Measurements from ENCODE around the gene ZNF581. TPM values are rescaled to one million over a fixed set of nuclear protein-coding genes. Genes with fewer than 3 reads are reported as not detected.
A peak's percentile ranks its signal among the peaks of the same experiment; 100 is the strongest.

The ZNF581 gene
- polyA plus RNA-seq, 10 donors, result 17.3 to 29.8 (median 24.3) TPM

DNA sequence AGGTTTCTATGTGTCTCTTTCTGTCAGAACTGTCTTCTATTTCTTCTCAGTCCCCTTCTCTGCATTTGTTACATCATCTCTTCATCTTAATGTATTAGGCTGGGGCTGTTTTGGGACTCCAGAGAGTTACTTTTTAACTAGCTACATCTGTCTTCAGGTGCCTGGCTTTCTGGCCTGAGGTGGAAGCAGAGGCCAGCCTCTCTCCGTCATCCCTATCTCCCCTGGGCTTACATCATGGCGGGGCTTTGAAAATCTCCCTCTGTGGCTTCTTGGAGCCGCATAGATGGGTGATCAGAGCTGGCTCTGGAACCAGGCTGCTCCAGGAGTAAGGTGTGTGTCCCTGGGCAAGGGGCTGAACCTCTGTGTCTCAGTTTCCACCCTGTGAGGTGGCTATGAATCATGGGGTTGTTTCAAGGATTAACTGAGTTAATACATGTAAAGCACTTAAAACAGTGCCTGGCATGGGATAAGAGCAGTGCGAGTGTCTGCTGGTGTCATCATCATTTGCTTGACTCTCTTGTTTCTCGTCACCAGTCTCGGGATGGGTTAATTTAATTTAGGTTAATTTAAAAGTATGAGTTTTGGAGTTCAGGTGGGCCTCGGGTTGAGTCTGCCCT is 33.5 kb downstream of the ZNF581 start:
- DNase-seq, result no peak

DNA sequence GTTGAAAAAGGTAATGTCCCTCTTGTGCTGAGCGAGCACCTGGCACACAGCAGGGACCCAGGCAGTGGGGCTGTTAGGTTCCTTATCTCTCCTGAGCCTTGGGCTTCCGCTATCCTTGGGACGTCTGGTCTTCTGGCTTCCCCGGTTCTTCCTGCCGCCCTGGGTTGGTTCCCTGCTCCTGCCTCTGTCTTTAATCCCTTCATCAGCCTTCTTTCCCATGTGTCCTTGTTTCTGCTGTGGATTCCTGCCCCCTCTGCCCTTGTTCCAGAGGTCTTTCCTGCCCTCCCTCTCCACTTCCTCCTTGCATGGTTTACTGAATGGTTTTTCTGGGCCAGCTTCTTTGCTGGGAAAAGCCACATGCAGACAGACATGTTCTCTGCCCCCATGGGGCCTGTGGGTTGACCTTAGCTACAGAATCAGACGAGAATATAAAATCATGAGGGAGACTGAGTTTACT is 34.2 kb downstream of the ZNF581 start:
- DNase-seq, result no peak

DNA sequence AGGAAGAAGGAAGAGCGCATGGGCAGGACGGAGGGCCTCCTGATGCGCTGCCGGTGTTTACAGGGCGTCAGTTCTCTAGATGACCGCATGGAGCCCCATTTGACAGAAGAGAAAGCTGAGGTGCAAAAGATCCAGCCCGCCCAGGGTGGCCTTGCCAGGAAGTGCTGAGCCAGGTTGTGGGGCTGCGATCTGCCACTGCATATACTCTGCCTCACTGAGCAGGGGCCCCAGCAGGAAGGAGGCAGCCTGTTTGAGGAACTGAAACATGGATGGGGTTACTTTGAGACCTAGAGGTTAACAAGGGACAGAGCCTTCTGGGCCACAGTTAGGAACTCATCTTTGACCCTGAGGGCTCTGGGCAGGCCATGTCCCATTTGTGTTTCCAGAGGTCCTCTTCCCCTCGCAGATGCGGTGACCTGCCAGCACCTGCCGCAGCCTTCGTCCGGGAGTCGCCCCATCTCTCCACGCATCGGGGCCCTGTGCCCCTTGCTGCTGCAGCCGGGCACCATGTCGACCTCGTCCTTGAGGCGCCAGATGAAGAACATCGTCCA is 34.7 kb downstream of the ZNF581 start:
- DNase-seq, result peak in 2 of 3 donors; percentile 26 to 49

DNA sequence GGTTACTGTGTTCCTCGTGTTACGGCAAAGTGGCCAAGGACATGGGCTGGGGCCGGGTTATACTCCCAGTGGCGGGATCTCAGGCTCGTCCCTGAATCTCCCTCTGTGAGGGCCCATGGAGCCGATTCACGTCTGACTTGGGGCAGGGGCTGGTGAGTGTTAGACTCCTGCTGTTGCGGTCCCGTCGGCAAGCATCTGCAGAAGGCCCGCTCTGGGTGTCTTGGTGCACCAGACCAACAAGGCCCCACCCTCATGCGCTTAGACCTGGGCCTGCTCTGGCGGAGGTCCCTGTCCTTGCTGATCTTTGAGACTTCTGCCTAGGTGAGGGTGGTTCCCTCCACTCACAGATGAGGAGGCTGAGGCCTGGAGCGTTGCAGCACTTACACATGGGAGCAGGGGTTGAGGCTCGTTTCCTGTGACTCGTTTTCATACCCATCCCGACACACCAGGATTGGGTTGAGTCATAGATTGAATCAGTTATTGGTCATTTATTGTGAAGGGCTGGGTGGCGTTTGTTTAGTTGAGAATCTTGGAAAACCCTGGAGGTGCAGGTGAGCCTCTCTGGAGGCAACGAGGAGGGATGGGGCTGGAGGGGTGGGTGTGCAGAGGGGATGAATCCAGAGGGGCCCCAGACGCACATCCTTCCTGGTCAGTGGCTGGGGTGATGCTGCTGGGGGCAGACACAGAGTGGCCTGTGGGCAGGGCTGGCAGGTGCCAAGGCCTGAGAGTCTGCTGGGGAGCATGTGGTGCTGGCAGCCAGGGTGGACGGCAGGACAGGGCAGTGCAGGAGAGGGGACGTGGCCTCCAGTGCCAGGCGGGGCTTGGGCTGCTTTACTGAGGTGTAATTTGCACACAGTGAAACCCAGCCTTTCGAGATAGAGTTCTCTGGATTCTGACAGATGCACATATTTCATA is 36.2 kb downstream of the ZNF581 start:
- DNase-seq, result no peak

DNA sequence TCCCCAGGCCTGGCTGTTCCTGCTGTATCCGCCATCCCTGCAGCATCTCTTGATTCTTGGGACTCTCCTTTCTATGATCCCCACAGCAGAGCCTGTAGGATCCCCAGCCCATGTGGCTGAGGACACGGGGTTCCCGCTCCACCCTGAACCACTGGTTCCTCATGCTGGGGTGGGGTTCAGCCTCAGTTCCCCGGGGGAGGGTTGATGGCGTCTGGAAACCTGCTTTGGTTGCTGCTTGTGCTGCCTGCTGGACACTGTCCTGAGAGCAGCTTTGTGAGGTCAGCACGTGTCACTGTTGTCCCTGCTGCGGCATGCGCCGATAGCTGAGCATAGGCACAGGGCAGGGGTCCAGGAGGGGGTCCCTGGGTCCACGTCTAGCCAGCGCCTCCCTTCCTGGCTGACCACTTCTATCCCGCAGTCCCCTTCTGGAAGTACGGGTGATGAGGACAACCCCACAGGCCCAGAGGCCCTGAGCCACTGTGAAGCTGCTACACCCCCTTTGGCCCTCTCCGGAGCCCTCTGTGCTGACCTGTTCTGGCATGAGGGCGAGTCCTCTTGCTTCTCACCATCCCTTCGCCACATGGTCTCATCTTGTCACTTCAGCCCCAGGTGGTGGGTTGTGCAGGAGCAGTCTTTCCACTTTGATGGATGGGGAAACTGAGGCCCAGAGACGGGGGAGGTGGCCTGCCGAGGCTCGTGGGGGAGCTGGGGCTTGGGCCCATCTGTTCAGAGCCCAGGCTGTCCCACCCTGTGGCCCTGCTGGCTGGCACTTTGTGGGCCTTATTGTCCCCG is 37.1 kb downstream of the ZNF581 start:
- DNase-seq, result no peak

DNA sequence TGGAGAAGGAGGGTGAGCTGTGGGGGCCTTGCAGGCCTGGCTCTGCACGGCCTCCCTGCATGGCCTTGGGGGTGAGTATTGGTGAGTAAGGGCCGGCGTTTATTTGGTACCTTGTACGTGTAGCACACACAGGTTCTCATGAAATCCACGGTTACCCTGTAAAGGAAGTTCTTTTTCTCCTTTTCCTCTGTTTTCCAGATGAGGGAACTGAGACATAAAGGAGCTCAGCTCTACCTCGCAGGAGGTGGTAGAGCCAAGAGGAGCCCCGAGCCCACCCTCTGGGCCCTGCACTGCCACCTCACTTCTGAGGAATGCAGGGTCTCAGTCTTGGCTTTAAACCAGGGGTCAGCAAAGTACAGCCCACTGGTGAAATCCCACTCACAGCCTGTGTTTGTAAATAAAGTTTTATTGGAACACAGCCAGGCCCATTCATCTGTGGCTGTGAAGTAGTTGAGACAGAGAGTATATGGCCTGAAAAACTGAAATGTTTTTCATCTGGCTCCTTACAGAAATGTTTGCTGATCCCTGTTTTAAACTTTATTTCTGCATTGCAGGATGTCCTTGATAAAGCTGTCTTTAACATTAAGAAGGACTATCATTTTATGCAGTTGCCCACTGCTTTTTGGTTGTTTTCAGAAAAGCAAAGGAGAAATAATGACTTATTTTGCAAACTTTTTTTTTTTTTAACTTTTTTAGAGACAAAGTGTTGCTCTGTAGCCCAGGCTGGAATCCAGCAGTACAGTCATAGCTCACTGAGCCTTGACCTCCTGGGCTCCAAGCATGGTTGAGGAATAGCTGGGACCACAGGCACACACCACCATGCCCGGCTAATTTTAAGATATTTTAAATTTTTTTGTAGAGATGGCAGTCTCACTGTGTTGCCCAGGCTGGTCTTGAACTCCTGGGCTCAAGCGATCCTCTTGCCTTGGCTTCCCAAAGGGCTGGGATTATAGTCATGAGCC is 38.0 kb downstream of the ZNF581 start:
- DNase-seq, result no peak

DNA sequence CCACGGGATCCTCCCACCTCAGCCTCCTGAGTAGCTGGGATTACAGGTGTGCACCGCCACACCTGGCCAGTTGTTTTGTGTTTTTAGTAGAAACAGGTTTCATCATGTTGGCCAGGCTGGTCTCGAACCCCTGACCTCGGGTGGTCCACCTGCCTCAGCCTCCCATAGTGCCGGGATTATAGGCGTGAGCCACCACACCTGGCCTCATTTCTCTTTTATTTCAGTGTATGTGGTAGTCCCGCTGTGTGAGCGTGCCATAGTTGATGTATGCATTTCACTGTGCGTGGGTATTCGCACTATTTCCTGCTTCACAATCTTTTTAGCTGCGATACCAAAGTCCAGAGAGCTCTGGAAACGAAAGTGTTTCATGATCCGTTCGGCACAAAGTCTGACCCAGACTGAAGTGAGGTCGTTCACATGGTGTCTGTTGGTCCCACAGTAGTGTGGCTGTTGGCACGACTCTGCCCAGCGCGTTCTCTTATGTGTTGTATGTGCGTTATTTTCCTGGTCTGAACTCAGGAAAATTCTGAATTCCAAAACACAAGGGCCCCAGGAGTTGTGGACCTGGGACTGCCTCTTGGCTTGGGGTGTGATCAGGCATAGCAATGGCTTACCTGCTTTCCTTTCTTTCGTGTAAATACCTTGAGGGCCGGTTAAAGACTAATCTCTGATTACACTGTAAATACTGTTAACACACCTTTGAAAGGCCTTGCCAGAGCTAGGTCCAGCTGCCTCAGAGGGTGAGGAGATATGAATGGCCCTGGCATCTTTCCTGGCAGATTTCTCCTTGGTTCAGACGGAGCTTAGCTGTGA is 40.2 kb downstream of the ZNF581 start:
- DNase-seq, result no peak

DNA sequence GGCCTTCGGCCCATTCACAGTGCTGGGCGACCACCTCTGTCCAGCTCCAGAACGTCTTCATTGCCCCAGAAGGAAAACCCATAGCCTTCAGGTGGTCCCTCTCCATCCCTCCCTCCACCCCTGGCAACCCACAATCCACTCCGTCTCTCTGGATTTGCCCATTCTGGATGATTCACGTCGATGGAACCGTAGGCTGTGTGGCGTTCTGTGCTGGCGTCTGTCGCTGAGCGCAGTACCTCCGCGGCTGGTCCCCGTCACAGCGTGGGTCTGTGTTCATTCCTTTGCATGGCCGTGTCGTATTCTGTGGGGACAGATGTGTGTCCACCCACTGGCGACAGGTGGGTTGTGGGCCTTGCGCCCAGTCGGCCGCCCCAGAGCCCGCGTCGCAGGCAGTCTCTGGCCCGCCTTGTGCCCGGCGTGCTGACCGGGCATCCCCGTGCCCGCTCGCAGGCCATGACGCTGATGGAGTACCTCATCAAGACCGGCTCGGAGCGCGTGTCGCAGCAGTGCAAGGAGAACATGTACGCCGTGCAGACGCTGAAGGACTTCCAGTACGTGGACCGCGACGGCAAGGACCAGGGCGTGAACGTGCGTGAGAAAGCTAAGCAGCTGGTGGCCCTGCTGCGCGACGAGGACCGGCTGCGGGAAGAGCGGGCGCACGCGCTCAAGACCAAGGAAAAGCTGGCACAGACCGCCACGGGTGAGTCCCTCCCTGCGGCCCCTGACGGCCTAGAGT is 41.7 kb downstream of the ZNF581 start:
- no peak for DNase-seq

DNA sequence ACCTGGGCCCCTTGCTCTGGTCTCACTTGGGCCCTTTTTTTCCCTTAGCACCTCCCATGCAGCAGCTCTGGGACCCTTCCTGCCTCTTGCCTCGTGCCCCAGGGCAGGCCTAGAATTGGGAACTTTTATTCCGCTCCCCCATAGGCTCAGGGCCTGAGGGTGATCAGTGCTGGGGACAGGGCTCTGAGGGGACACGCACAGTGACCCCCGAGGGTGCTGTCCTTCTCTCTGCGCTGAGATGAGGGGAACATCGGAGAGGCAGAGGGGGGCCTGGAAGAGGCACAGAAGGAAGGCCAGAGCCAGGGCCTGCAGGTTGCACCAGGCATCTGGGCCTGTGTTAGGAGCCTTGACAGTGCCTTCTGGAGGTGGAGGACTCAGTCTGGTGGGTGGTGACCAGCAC is 42.3 kb downstream of the ZNF581 start:
- DNase-seq, result no peak

DNA sequence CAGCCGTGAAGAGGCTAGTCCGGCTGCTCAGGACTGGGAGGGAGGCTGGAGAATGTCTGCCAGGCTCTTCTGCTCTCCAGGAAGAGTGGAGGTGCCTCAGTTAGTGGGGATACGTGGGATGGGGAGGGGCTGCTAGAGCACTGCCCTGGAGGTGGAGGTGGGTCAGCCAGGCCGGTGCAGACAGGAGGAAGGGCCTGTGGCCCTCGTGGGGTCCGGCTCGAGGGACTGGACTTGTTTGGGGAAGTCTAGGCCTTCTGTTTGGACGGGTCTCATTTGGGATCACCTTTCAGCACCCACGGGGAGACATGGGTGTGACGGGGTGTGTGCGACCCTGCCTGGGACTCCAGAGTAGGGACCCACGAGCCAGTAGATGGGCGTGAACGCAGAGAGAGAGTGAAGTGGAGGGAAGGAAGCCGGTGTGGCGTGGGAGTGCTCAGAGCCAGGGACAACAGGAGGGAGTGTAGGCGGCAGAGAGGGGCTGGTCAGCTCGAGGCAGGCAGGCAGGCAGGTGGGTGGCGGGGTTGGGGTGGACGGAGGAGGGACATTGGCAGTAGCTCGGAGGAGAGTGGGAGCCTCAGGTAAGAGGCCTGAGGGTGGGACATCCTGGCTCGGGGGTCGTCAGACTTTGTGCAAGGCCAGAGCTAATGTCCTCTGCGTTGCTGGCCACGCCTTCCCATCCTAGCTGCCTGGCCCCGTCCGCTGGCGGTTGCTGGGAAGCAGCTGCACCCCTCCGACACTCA is 43.0 kb downstream of the ZNF581 start:
- DNase-seq, result no peak

DNA sequence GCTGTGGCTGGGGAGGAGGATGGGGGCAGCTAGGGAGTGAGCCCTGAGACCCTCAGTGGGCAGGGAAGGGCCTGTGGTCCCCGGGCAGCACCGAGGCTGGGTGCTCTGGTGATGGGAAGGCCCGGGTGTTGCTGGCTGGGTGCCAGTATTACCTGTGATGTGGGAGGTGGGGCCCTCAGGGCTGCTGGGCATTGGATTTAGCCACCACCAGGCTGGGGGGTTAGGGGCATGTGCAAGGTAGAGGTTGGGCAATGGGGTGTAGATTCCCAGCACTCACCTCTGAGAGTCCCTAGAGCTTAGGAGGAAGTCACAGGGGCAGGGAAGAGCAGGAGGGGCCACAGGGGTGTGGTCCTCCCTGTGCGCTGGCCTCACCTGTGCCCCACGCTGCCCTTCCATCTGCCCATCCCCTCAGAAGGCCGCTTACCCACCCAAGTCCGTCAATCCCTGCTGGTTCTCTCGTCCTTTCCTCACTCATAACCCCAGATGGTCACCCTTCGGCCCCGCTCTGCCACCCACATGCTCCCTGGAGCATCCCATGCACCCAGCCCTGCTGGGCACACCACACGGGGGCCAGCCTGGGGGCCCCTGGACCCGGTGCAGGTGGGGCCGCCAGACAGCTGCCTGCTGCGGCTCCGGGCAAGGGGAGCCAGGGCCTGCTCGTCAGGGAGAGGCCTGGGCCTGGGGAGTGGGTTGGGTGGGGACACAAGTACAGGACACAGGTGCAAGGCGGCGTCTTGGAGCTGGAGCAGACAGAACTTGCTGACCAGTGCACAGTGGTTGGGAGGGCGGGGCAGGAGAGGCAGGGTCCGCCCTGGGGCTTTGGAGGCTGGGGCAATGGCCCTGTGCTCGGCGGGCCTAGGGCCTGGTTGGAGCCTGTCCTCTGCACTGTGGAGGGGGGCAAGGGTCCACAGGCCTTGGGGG is 44.1 kb downstream of the ZNF581 start:
- no peak for DNase-seq

DNA sequence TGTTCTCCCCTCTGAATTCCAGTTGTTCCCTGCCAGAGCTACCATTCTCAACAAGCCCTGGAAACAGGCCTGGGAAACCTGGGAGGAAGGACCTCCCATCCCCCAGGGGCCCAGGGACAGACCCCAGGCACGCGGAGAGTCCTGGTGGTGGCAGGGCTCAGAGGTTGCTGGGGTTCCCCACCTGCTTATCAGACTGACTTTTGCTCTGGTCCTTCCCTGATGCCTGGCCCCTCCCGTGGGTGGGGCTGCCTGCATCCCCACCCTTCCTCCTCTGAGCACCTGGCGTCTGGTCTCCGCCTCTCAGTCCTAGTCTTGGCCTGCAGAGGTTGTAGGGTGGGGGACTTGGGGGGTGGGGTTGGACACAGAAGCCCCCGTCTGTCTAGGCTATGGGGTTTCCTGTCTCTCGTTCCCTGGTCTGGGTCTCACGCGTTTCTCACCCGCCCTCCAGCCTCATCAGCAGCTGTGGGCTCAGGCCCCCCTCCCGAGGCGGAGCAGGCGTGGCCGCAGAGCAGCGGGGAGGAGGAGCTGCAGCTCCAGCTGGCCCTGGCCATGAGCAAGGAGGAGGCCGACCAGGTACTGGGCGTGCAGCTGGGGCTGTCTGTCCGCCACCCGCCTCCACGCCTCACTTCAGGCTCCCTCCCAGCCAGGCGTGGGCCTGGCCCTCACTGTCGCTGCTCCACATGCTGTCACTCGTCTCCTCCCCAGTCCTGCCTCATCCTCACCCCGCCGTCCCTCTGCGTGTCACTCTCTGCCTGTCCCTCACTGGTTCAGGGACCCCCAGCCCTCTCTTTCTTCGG is 45.2 kb downstream of the ZNF581 start:
- DNase-seq, result peak; percentile 48 to 83 (median 63)

DNA sequence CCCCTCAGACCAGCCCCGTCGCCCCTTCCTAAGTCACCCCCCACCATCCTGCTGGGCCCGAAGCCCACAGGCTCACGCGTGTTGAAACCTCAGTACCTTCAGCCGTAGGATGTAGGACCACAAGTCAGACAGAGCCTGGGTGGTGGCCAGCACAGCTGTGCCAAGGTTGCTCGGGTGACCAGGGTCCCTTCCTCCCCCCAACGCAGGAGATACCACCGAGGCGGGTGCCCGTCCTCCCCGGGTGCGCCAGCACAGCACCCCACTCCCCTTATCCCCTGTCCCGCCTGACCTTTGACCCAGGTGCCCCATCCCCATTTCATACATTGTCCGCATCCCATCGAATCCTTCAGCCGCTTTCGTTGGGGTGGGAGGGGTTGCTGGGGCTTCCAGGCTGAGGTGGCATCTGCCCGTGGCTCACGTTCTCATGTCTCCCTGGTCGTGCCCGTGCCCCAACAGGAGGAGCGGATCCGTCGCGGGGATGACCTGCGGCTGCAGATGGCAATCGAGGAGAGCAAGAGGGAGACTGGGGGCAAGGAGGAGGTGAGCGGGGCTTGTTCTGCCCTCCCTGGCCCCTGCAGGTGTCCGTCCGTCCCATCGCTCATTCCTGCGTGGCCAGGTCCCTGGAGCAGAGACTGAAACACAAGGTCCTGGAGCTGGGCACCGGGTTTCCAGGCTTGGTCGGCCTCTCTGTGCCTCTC is 46.1 kb downstream of the ZNF581 start:
- DNase-seq, result no peak

DNA sequence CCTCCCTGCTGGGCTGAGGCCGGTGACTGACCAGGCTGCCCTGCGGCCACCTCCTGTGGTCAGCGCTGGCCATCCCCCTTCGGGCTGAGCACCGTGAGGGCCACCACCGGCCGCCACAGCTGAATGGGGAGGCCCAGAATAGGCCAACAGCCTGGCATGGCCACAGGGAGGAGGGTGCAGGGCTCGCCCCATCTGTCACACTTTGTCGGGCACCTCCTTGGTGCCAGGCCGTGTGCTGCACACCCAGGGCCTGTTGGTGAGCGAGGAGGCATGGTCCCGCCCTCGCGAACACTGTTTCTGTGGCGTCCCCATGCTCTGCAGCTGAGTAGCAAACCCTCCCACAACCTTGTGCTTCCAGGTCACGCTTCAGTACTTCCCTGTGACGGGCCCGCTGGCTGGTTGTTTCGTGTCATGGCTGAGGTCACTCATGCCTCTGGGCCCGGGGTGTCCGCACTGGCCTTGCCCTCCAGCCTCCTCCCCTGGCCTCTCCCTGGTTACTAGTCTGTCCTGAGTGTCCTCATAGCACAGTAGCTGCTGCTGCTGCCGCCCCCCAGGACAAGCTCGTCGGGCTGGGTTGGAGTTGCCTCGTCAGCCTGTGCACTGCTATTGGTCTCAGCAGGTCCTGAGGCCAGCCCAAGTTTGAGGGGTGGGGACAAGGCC is 46.8 kb downstream of the ZNF581 start:
- DNase-seq, result no peak

Data from muscle of back (tissue), 11 donors.